ENCODE data around the gene PIK3C2B. TPM values are rescaled to one million over a fixed set of nuclear protein-coding genes. Genes with fewer than 3 reads are reported as not detected.

Gene PIK3C2B
- total and polyA plus RNA-seq, 2 donors (not counting 3 experiments of a cell fraction or from before 2014, with no cell fraction given), result 33.7 to 49.0 TPM

DNA sequence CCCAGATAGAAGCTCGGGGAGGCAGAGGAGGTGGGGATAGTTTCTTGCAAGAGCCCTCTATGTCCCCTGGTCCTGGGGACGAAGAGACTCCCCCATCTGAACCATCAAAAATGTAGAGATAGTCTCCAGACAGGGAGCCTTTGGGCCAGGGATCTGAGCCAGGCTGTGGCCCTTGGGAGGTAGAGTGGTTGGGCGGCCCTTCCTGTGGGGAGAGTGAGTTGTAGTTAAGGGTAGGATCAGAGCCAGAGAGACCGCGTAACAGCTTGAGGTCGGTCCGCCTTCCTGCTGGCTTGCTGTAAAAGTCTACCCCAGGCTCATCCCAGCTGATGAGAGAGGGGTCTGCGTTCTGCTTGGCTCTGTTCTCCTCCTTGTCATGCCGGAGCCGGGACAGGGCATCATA, 25.3 kb downstream of the PIK3C2B start:
- Histone ChIP-seq H3K4me3 (replicated peaks in 1 of 3; ENCODE audit: insufficient read depth in 1 of 3, low read depth in 1 of 3, low read length in 3 of 3) (no peak overlapping the region), H4K20me1 (replicated peaks; ENCODE audit: control insufficient read depth, extremely low read depth, insufficient read depth, low read length) (no peaks in the 10 kb centered on the region), H3K9ac (replicated peaks; ENCODE audit: extremely low read depth, insufficient read depth, low read length) (no peak overlapping the region), H3K9me1 (replicated peaks; ENCODE audit: control insufficient read depth, extremely low read depth, insufficient read depth, low read length) (no peaks in the 10 kb centered on the region), H3K79me2 (ENCODE audit: control insufficient read depth, insufficient read depth, low read length) (no peaks in the 10 kb centered on the region), H3K36me3 (ENCODE audit: control insufficient read depth in 2 of 2, extremely low read depth in 1 of 2, insufficient read depth in 2 of 2, low read length in 2 of 2) (peaks cover 0 to 13% of the 10 kb centered on the region in 2 experiments), H2AFZ (ENCODE audit: low read depth, low read length) (no peak overlapping the region), H3K27me3 (ENCODE audit: control insufficient read depth in 2 of 2, insufficient read depth in 2 of 2, low read length in 2 of 2) (no peaks in the 10 kb centered on the region), H3K4me2 (ENCODE audit: insufficient read depth, low read length) (no peak overlapping the region), H3K27ac (ENCODE audit: insufficient read depth, low read depth, low read length) (no peak overlapping the region), H3K9me3 (replicated peaks; ENCODE audit: control insufficient read depth, insufficient read depth, low read length) (no peaks in the 10 kb centered on the region), H3K4me1 (ENCODE audit: control insufficient read depth, extremely low read depth, insufficient read depth, low read length) (peaks cover 34% of the 10 kb centered on the region)
- DNase-seq (ENCODE audit: low read depth, low spot score) (no peak), FAIRE-seq (no peak)
- intact Hi-C loops (cut with micrococcal nuclease) (no loop called here), dilution Hi-C loops (cut with MboI; ENCODE audit: extremely low pct_ligation_motif_present, low sequenced_read_pairs) (no loop called here)
- ChIA-PET CTCF (no interaction called here), POLR2A (no interaction called here)
- BruUV-seq (replicated peaks), result no TSS peak
- TF ChIP-seq MYC (IDR thresholded peaks at IDR 0.05; ENCODE audit: low read depth, low read length) (no peak), POLR2AphosphoS5 (IDR thresholded peaks at IDR 0.05; ENCODE audit: insufficient read depth, low read depth, low read length) (no peak)
- TF ChIP-seq, protein P1, sequence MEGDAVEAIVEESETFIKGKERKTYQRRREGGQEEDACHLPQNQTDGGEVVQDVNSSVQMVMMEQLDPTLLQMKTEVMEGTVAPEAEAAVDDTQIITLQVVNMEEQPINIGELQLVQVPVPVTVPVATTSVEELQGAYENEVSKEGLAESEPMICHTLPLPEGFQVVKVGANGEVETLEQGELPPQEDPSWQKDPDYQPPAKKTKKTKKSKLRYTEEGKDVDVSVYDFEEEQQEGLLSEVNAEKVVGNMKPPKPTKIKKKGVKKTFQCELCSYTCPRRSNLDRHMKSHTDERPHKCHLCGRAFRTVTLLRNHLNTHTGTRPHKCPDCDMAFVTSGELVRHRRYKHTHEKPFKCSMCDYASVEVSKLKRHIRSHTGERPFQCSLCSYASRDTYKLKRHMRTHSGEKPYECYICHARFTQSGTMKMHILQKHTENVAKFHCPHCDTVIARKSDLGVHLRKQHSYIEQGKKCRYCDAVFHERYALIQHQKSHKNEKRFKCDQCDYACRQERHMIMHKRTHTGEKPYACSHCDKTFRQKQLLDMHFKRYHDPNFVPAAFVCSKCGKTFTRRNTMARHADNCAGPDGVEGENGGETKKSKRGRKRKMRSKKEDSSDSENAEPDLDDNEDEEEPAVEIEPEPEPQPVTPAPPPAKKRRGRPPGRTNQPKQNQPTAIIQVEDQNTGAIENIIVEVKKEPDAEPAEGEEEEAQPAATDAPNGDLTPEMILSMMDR (IDR thresholded peaks at IDR 0.05; ENCODE audit: extremely low read depth in 1 of 2, insufficient read depth in 1 of 2, low read depth in 1 of 2, low read length in 2 of 2), result no peak

DNA sequence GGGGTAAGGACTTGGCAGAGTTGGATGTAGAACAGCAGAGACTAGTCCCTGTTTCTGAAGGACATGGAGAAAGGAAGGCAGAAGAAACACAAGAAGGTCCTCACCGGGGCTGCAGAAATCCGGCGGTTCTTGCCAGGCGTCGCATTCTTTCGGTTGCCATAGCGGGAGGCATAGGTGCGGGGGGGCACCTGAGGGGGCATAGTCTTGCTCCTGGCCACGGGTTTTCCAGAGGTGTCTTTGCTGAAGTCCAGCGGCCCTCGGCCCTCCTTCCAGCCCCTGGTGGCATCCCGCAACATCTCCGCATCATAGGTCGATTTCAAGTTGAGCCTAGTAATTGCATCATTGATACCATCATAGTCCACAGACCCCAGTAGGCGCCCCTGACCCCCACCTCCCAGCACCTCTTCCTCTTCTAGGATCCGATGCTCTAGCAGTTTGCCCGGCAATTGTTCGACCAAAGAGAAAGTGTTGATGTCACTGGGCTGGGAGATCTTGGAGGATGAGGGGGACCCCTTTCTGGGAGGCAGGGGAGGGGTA, 25.8 kb downstream of the PIK3C2B start:
- Histone ChIP-seq H3K9me1 (replicated peaks; ENCODE audit: control insufficient read depth, extremely low read depth, insufficient read depth, low read length) (no peaks in the 10 kb centered on the region), H3K9ac (replicated peaks; ENCODE audit: extremely low read depth, insufficient read depth, low read length) (no peak overlapping the region), H3K27ac (ENCODE audit: insufficient read depth, low read depth, low read length) (no peak overlapping the region), H4K20me1 (replicated peaks; ENCODE audit: control insufficient read depth, extremely low read depth, insufficient read depth, low read length) (no peaks in the 10 kb centered on the region), H3K36me3 (ENCODE audit: control insufficient read depth in 2 of 2, extremely low read depth in 1 of 2, insufficient read depth in 2 of 2, low read length in 2 of 2) (peaks cover 0 to 16% of the 10 kb centered on the region in 2 experiments), H3K9me3 (replicated peaks; ENCODE audit: control insufficient read depth, insufficient read depth, low read length) (no peaks in the 10 kb centered on the region), H3K4me2 (ENCODE audit: insufficient read depth, low read length) (no peak overlapping the region), H3K79me2 (ENCODE audit: control insufficient read depth, insufficient read depth, low read length) (no peaks in the 10 kb centered on the region), H3K4me1 (ENCODE audit: control insufficient read depth, extremely low read depth, insufficient read depth, low read length) (peaks cover 38% of the 10 kb centered on the region), H3K4me3 (replicated peaks in 1 of 3; ENCODE audit: insufficient read depth in 1 of 3, low read depth in 1 of 3, low read length in 3 of 3) (no peak overlapping the region), H2AFZ (ENCODE audit: low read depth, low read length) (no peak overlapping the region), H3K27me3 (ENCODE audit: control insufficient read depth in 2 of 2, insufficient read depth in 2 of 2, low read length in 2 of 2) (no peaks in the 10 kb centered on the region)
- intact Hi-C loops (cut with micrococcal nuclease) (no loop called here), dilution Hi-C loops (cut with MboI; ENCODE audit: extremely low pct_ligation_motif_present, low sequenced_read_pairs) (no loop called here)
- no peak for FAIRE-seq
- ChIA-PET POLR2A (no interaction called here), CTCF (no interaction called here)
- no peak for DNase-seq (ENCODE audit: low read depth, low spot score)
- TF ChIP-seq POLR2AphosphoS5 (IDR thresholded peaks at IDR 0.05; ENCODE audit: insufficient read depth, low read depth, low read length) (no peak), MYC (IDR thresholded peaks at IDR 0.05; ENCODE audit: low read depth, low read length) (no peak), FOS (IDR thresholded peaks at IDR 0.05; ENCODE audit: borderline replicate concordance, insufficient read depth, low read length) (no peak), POLR2A (IDR thresholded peaks at IDR 0.05; ENCODE audit: low read depth, low read length) (no peak), GATA2 (IDR thresholded peaks at IDR 0.05; ENCODE audit: insufficient read depth, insufficient read length, low read depth, low read length) (no peak), JUN (IDR thresholded peaks at IDR 0.05; ENCODE audit: borderline replicate concordance, insufficient read depth, insufficient read length, low read depth) (no peak), EZH2 (IDR thresholded peaks at IDR 0.05; ENCODE audit: borderline replicate concordance, low read depth, low read length, severe bottlenecking) (no peak)
- TF ChIP-seq, protein P2, sequence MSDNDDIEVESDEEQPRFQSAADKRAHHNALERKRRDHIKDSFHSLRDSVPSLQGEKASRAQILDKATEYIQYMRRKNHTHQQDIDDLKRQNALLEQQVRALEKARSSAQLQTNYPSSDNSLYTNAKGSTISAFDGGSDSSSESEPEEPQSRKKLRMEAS (IDR thresholded peaks at IDR 0.05; ENCODE audit: insufficient read depth, insufficient read length), result no peak
- TF ChIP-seq, protein P1 (IDR thresholded peaks at IDR 0.05; ENCODE audit: extremely low read depth in 1 of 2, insufficient read depth in 1 of 2, low read depth in 1 of 2, low read length in 2 of 2), result no peak
- no TSS peak for BruUV-seq (replicated peaks)

All from endothelial cell of umbilical vein (primary cell).